HTR-8/SVneo (cell line): Measurements from ENCODE around the gene DCC.
A peak's percentile ranks its signal among the peaks of the same experiment; 100 is the strongest.

Experiments
- DNase-seq: peaks from one replicate; pipeline ENCODE4 v3.0.0; 2011; ENCODE audit warnings: low spot score, mixed read lengths; ENCODE audit not compliant: insufficient read length
- FAIRE-seq: peaks from 2 replicates; lab custom pipeline; 2011; peaks lifted over from hg19 to GRCh38; lab: Jason Lieb, UNC

Gene DCC

GRCh38 chr18:52953387-52953786, 613.4 kb downstream of the DCC start:
- DNase-seq (no peak), FAIRE-seq (no peak)

- DNase-seq (no peak), FAIRE-seq (no peak)
Measured at GRCh38 chr18:52963481-52963880, 623.5 kb downstream of the DCC start.

DNA sequence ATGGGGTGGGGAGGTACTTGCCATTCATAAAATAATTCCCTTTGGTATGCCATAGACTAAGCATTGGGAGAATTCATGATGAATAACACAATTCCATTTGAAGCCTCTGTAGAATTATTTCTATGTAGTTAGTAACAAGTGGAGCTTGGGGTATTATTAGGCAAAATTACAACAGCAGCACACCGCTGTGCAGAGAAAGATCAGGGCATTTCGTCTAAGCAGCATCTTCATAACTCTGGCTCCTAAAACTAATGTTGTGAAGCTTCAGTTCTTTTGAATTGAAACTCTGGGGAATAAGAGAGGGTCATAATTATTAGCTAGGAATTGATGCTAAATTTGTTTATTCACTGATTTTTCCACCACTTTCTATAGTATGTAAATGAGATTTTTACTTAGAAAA, 630.7 kb downstream of the DCC start:
- no peak for FAIRE-seq
- no peak for DNase-seq

DNA sequence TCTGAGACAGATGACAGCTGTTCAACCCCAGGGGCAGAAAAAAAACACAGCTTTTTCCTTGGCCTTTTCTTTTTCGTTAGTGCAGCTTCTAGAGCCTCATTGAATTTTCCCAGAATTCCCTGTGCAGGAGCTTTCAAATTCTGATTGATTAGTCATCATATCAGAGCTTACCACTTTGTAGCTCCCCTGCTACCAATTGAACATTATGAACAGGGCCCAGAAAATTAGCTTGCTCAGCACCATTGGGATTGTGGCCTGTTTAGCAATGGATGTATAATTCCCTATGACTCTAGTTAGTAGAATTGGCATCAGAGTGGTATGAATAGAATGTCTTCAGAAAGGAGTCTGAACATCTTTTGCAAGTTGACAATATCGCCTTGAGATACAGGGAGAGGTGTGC, 631.1 kb downstream of the DCC start:
- FAIRE-seq (no peak), DNase-seq (no peak)

DNA sequence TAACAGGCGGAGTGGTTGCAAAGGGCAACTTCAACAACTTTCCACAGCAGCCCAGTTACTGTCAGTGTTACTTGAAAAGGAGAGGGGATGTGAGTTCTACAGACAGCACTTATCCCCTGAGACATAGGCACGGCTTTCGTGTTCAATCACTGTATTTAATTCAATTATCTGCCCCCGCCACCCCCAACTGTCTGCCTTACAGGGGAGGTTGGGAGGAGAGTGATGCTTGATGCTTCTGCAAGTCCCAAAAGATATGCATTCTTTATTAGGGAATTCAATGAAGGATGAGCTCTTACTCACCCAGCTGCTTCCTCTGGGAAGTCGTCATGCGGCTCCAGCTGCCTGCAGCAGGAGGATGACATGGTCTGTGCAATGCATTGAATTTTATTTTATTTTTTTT, 639.9 kb downstream of the DCC start:
- FAIRE-seq = no peak

DNA sequence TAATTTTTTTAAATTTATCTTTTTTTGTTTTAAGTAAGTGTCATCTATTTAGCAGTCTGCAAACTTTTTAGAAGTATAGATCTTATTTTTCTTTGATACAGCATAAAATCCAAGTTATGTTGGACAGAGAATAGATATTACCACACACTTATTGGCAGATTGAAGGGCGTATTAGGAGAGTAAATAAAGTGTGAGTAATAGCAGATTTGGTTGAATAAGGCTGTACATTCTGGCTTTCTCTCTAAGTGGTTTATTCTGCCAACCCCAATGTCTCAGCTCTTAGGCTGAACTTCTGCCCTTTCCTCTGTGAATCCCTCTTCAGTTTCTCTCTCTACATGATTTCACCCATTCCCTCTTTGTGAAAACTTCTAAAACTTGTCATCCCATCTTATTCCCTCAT, 651.2 kb downstream of the DCC start:
- FAIRE-seq (no peak), DNase-seq (no peak)

More for the DNA sequence above, 639.9 kb downstream of the DCC start:
- DNase-seq = no peak

- DNase-seq (peak; percentile 4), FAIRE-seq (no peak)
Measured at GRCh38 chr18:52992041-52992440, 652.0 kb downstream of the DCC start.

GRCh38 chr18:52995875-52996274, 655.9 kb downstream of the DCC start:
- FAIRE-seq = no peak
- no peak for DNase-seq

DNA sequence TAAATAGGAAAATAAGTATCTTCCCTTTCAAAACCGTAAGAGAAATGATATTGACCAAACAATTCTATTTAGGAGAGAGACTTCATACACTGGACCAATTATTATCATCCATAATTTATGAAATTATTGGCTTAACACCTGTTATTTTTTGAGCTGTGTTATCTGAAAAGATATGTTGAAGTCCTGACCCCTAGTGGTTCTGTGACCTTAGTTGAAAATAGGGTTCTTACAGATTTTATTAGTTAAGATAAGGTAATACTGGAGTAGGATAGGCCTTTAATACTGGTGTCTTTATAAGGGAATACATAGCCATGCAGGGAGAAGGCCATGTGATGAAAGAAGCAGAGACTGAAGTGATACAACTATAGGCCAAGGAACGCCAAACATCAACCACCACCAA, 659.6 kb downstream of the DCC start:
- DNase-seq (no peak), FAIRE-seq (no peak)

- FAIRE-seq = no peak
- no peak for DNase-seq
Measured at GRCh38 chr18:53004798-53005197, 664.8 kb downstream of the DCC start.

- no peak for FAIRE-seq
- no peak for DNase-seq
Measured at GRCh38 chr18:53018791-53019190, 678.8 kb downstream of the DCC start.

- FAIRE-seq (no peak), DNase-seq (no peak)
Measured at GRCh38 chr18:53025247-53025646, 685.2 kb downstream of the DCC start.

GRCh38 chr18:53028565-53028964, 688.6 kb downstream of the DCC start:
- DNase-seq (no peak), FAIRE-seq (no peak)

- FAIRE-seq = no peak
- DNase-seq = no peak
Measured at GRCh38 chr18:53033128-53033527, 693.1 kb downstream of the DCC start.

DNA sequence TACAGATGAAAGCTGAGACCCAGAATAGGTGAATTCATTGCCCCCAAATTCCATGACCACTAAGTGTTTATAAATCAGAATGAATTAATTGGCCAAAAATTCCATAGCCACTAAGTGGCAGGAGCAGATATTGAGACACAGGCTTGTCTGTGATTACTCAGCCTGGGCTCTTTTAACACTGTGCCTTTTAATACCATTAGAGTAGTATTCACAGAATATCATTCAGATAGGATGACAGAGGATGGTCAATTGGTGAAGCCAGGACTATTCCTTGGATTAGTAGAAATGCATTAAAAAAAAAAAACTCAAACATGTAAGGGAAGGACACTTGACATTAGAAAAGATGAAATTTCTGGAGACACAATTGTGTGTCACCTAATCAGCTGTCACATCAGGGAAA, 698.6 kb downstream of the DCC start:
- DNase-seq (no peak), FAIRE-seq (no peak)

- no peak for DNase-seq
- FAIRE-seq = no peak
Measured at GRCh38 chr18:53040286-53040685, 700.3 kb downstream of the DCC start.

GRCh38 chr18:53056064-53056463, 716.1 kb downstream of the DCC start:
- DNase-seq (no peak), FAIRE-seq (no peak)

GRCh38 chr18:53070788-53071187, 730.8 kb downstream of the DCC start:
- no peak for FAIRE-seq
- no peak for DNase-seq

DNA sequence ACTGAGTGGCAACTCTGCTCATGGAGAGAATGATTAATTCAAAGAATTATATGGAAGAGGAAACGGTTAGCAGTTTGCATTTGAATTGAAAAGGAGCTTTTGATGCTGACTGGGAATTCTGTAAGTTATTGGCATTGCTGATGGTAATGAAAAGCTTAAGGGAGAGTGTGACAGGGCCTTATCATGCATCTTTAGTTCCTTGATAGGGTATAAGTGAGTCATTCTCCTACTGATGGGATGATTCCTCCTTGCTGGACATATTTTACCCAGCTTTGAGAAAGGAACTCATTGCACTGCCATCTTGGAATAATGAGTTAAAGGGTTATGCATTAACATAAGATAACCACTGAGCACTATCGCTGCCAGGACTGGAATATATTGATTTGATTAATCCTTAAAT, 740.7 kb downstream of the DCC start:
- FAIRE-seq = no peak
- no peak for DNase-seq

GRCh38 chr18:53093636-53094035, 753.6 kb downstream of the DCC start:
- DNase-seq = no peak
- no peak for FAIRE-seq

DNA sequence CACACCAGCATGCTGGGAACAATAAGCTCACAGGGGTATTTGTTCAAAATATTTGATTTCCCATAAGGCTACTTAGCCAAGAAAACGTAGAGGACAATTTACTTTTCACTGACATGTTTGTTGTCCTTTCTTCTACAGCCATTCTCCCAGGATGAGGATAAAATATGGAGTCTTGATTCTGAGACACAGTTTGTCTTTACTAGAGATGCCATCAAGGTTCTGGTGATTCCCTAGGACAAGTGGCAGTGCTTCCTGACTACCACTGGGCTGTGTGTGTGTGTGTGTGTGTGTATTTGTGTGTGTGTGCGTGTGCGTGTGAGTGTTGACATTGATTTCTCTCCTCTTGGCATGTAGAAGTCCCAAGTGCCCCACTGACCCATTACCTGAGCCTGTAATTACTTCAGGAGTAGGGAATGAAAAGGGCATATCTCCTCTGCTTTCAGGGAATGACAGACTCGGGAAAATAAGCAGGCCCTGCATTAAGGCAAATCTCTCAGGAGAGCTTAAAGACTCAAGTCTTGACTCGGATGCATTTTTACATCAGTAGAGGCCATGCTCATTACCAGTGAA, 761.6 kb downstream of the DCC start:
- DNase-seq (no peak), FAIRE-seq (no peak)

DNA sequence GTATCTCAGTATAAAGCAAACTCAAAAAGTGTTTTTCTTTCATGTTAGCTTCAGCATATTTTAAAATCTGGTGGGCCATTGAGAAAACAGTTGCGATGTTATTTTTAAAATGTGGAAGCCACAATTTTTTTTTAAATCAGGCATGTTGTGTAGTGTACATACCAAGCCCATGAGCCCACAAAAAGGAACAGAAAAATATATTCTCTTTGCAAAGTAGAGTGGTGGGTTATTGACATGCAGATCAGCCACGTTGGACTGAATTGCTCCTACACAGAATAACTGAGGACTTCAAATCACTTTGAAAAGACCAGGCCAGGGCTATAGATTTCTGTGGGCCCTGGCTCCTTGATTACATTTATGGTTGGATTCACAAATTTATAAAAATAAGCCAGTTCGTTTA, 774.4 kb downstream of the DCC start:
- FAIRE-seq (no peak), DNase-seq (no peak)
